Measurements from ENCODE around the gene DUSP28.
A peak's percentile ranks its signal among the peaks of the same experiment; 100 is the strongest.

- TF ChIP-seq TAF1 (IDR thresholded peaks at IDR 0.05; ENCODE audit: low read depth, low read length), result no peak
- TF ChIP-seq POLR2AphosphoS5 (IDR thresholded peaks at IDR 0.05; ENCODE audit: low read depth, low read length), result peak; percentile 16; the same call in 1 of the 2 replicates
- TF ChIP-seq PAX5 (IDR thresholded peaks at IDR 0.05; ENCODE audit: insufficient read depth, low read length, severe bottlenecking), result no peak
Measured at GRCh38 chr2:240579771-240580614, 19.8 kb downstream of the DUSP28 start.

All from GM12891 (cell line).